Measurements from ENCODE around the gene ARHGAP18. TPM values are rescaled to one million over a fixed set of nuclear protein-coding genes. Genes with fewer than 3 reads are reported as not detected.
A peak's percentile ranks its signal among the peaks of the same experiment; 100 is the strongest.

ARHGAP18 gene
- total RNA-seq, 1 donor from 2014 or later, result 24.5 TPM

- TF ChIP-seq, protein P1, sequence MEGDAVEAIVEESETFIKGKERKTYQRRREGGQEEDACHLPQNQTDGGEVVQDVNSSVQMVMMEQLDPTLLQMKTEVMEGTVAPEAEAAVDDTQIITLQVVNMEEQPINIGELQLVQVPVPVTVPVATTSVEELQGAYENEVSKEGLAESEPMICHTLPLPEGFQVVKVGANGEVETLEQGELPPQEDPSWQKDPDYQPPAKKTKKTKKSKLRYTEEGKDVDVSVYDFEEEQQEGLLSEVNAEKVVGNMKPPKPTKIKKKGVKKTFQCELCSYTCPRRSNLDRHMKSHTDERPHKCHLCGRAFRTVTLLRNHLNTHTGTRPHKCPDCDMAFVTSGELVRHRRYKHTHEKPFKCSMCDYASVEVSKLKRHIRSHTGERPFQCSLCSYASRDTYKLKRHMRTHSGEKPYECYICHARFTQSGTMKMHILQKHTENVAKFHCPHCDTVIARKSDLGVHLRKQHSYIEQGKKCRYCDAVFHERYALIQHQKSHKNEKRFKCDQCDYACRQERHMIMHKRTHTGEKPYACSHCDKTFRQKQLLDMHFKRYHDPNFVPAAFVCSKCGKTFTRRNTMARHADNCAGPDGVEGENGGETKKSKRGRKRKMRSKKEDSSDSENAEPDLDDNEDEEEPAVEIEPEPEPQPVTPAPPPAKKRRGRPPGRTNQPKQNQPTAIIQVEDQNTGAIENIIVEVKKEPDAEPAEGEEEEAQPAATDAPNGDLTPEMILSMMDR (conservative IDR thresholded peaks at IDR 0.05; ENCODE audit: low read depth, low read length), result no peak
- no peak overlapping the region for H3K4me3 ChIP-seq (ENCODE audit: low read depth, low read length)
- DNase-seq (ENCODE audit: low read depth), result no peak
These were observed 30.0 kb upstream of the ARHGAP18 start for GRCh38 chr6:129740013-129740412.

DNA sequence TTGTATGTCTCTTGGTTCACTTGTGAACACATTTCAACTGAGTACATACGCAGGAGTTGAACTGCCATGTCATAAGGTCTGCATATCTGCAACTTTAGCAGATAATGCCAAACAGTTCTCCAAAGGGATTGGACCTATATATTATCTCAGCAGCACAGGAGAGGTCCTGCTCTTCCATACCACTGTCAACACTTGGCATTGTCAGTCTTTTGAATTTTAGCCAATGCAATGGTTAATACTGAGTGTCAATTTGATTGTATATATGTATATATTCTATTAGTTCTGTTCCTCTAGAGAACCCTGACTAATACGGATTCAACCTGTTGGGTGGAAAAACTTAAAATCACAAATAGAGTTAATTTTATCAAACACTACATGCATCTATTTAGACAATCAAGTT lies 26.1 kb upstream of the ARHGAP18 start:
- no peak for DNase-seq (ENCODE audit: low read depth)
- H3K4me3 ChIP-seq (ENCODE audit: low read depth, low read length), result no peak overlapping the region
- TF ChIP-seq, protein P1 (conservative IDR thresholded peaks at IDR 0.05; ENCODE audit: low read depth, low read length), result no peak

GRCh38 chr6:129733290-129733689 lies 23.3 kb upstream of the ARHGAP18 start:
- no peak for DNase-seq (ENCODE audit: low read depth)

DNA sequence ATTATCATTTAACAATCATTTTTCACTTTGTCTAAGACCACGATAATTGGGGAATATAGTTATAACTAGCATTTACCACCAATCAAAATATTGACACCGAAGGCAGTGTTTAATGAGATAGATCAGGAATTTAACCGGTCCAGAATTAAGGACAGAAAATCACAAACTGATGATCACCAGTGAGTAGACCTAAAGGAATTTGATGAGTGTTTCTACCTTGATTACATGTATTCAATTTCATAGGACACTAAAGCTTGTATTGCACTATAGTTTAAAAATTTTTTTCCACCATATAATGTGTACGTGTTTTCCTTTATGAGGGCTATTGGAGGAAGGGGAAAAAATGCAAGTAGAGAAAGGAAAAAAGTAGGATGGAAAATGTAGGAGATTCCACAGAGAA lies 22.6 kb upstream of the ARHGAP18 start:
- H3K4me3 ChIP-seq (ENCODE audit: low read depth, low read length), result no peak overlapping the region
- TF ChIP-seq, protein P1 (conservative IDR thresholded peaks at IDR 0.05; ENCODE audit: low read depth, low read length), result no peak
- DNase-seq (ENCODE audit: low read depth), result no peak

More at GRCh38 chr6:129733290-129733689, 23.3 kb upstream of the ARHGAP18 start:
- no peak overlapping the region for H3K4me3 ChIP-seq (ENCODE audit: low read depth, low read length)
- TF ChIP-seq, protein P1 (conservative IDR thresholded peaks at IDR 0.05; ENCODE audit: low read depth, low read length), result no peak

DNA sequence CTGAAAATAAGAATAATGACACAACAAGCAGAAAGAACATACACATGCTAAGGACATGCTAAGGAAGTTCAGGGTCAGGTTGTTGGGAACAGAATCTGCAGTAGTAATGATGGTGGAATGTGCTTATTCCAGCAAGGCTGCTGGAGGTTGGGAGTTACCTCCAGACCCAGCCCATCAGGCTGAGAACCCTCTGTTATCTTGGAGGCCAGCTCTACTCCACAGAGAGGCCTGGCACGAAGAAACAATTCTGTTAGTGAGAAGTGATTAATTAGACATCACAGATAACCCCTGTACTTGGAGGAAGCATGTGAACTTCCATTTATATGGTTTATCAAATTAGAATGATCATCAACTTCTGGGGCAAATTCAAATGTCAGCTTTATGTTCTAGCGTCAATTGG lies 22.1 kb upstream of the ARHGAP18 start:
- DNase-seq (ENCODE audit: low read depth), result no peak
- no peak overlapping the region for H3K4me3 ChIP-seq (ENCODE audit: low read depth, low read length)
- TF ChIP-seq, protein P1 (conservative IDR thresholded peaks at IDR 0.05; ENCODE audit: low read depth, low read length), result no peak

DNA sequence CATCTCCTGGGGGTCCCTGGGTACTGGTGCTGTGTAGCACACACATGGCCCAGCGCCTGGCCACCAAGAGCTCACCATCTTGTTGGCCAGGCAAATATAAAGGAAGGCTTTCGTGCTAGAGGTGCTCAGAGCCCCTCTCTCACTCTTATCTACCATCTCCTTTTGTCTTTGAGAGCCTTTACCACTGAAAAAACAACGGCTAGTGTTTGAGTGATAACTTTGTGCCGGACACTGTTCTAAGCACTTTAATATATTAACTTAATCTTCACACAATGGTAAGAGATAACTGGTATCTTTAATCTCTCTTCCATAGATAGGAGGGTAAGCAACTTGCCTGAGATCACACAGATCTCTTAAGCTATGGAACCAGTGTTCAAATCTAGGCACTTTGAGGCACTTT lies 21.5 kb upstream of the ARHGAP18 start:
- H3K4me3 ChIP-seq (ENCODE audit: low read depth, low read length), result no peak overlapping the region
- TF ChIP-seq, protein P1 (conservative IDR thresholded peaks at IDR 0.05; ENCODE audit: low read depth, low read length), result no peak
- no peak for DNase-seq (ENCODE audit: low read depth)

GRCh38 chr6:129730477-129731165 lies 20.6 kb upstream of the ARHGAP18 start:
- no peak for DNase-seq (ENCODE audit: low read depth)
- TF ChIP-seq, protein P1 (conservative IDR thresholded peaks at IDR 0.05; ENCODE audit: low read depth, low read length), result peak; percentile 74
- no peak overlapping the region for H3K4me3 ChIP-seq (ENCODE audit: low read depth, low read length)

Data from epithelial cell of proximal tubule (primary cell).